Activated naive CD4-positive, alpha-beta T cell (primary cell): Measurements from ENCODE around the gene DPPA3.
"Not testable (repeated sequence)": the region's sequence is repeated elsewhere in the genome, so short reads cannot be mapped to it uniquely, and the experiment has no call there.

ENCODE experiments used
- DNase-seq, 4 experiments: peaks; one replicate each; lab custom pipeline; 2025; lab: John Stamatoyannopoulos, UW

DPPA3 gene

GRCh38 chr12:7711133-7711532, at the start of gene DPPA3:
TSS of gene DPPA3 (plus strand) at chr12:7711433. CDS start at chr12:7711571, 138 bp downstream.
- DNase-seq, result no peak

GRCh38 chr12:7661741-7662140, 49.5 kb upstream of the DPPA3 start:
- DNase-seq, result no peak

- DNase-seq, result no peak
Observed at GRCh38 chr12:7666595-7666994, 44.6 kb upstream of the DPPA3 start.

- no peak for DNase-seq
Observed at GRCh38 chr12:7667125-7667524, 44.1 kb upstream of the DPPA3 start.

GRCh38 chr12:7668171-7668570, 43.1 kb upstream of the DPPA3 start:
- no peak for DNase-seq

- DNase-seq, result not testable (repeated sequence)
Observed at GRCh38 chr12:7675455-7675854, 35.8 kb upstream of the DPPA3 start.

GRCh38 chr12:7677432-7677888, 33.8 kb upstream of the DPPA3 start:
- not testable (repeated sequence) for DNase-seq

GRCh38 chr12:7678744-7679143, 32.5 kb upstream of the DPPA3 start:
- DNase-seq, result no peak

GRCh38 chr12:7679251-7680045, 31.8 kb upstream of the DPPA3 start:
- no peak for DNase-seq

GRCh38 chr12:7681535-7681934, 29.7 kb upstream of the DPPA3 start:
- no peak for DNase-seq

GRCh38 chr12:7693793-7694192, 17.4 kb upstream of the DPPA3 start:
- DNase-seq, result no peak

- no peak for DNase-seq
Observed at GRCh38 chr12:7694556-7695236, 16.5 kb upstream of the DPPA3 start.

- DNase-seq, result no peak
Observed at GRCh38 chr12:7695237-7695560, 16.0 kb upstream of the DPPA3 start.

GRCh38 chr12:7695566-7696197, 15.6 kb upstream of the DPPA3 start, which contains the start of gene GDF3:
TSS of gene GDF3 (minus strand) at chr12:7695775. CDS start at chr12:7695728, 47 bp downstream.
- no peak for DNase-seq

GRCh38 chr12:7705846-7706245, 5.4 kb upstream of the DPPA3 start:
- no peak for DNase-seq

GRCh38 chr12:7709969-7710675, 1.1 kb upstream of the DPPA3 start:
- no peak for DNase-seq

GRCh38 chr12:7712841-7713442, 1.7 kb downstream of the DPPA3 start:
- DNase-seq, result no peak

- no peak for DNase-seq
Observed at GRCh38 chr12:7716381-7716780, 5.1 kb downstream of the DPPA3 start.

- no peak for DNase-seq
Observed at GRCh38 chr12:7719946-7720730, 8.9 kb downstream of the DPPA3 start.

GRCh38 chr12:7723926-7724325, 12.7 kb downstream of the DPPA3 start:
- no peak for DNase-seq

GRCh38 chr12:7729746-7730145, 18.5 kb downstream of the DPPA3 start:
- no peak for DNase-seq
